ENCODE data around the gene VWA5A.

Gene VWA5A, protein sequence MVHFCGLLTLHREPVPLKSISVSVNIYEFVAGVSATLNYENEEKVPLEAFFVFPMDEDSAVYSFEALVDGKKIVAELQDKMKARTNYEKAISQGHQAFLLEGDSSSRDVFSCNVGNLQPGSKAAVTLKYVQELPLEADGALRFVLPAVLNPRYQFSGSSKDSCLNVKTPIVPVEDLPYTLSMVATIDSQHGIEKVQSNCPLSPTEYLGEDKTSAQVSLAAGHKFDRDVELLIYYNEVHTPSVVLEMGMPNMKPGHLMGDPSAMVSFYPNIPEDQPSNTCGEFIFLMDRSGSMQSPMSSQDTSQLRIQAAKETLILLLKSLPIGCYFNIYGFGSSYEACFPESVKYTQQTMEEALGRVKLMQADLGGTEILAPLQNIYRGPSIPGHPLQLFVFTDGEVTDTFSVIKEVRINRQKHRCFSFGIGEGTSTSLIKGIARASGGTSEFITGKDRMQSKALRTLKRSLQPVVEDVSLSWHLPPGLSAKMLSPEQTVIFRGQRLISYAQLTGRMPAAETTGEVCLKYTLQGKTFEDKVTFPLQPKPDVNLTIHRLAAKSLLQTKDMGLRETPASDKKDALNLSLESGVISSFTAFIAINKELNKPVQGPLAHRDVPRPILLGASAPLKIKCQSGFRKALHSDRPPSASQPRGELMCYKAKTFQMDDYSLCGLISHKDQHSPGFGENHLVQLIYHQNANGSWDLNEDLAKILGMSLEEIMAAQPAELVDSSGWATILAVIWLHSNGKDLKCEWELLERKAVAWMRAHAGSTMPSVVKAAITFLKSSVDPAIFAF

DNA sequence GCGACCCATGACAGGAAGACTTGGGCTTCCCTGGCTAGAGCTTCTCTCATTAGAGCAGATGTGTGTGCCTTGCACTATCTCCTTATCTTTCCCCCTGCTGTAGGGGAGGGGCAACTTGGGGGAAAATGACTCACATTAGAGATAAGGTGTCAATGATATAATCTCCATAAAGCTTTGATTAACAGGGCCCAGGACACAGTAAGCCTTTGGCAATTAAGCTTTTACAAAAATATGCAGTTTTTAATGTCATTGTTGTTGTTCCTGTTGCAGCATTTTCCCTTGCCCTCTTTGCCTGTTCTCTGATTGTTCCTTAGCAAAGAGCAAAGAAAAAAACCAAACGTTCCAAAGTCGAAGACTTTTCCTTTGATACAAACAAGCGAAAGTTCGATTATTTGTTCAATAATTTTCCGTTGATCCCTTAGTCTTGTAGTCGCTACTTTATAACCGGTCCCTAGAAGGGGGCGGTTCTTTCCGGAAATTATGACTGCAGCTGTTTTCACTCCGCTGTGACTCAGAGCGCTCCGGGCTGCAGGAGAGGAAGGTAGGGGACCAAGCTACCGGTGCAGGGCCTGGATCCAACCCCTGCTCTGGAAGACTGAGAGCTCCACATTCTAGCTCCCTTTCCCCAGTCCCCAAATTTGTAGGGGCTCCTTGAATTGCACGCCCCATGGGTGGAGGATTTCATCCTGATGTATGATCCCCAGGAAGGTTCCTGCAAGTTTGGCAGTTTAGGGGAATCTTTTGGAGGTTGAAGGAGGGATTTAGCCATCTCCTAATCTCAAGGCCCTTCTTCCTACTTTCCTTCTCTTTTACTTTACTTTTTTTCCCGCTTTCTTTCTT, at the start of gene VWA5A:
Gene VWA5A (plus strand): TSS at position 509 of the 840 bp plus-strand sequence. CDS start 2,062 bp downstream, outside the sequence.
- DNase-seq (ENCODE audit: low spot score) = peak; percentile 75

DNA sequence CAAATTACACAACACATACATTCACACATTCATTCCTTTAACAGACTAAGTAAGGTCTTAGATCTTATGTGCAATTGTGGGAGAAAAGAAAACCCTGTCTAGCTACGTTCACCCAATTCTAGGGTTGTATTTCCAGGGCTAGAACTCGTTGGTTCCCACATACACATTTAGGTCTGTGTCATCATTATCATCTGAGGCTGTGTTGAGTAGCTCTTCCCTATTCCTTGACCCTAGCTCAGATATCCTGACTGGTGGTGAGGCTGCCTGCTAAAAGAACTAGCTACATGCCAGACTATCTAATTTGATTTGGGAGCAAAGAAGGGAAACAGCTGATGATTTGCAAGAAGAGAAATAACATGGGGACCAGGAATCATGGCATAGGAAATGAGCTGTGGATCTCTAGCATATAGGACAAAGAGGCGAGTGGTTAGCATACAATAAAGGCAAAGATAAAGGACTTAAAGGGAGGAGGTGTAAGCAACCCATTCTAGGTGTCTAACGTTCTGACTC, 46.6 kb upstream of the VWA5A start:
- no peak for DNase-seq (ENCODE audit: low spot score)

GRCh38 chr11:124069429-124070401, 45.5 kb upstream of the VWA5A start:
- DNase-seq (ENCODE audit: low spot score) = peak; percentile 4

GRCh38 chr11:124070915-124071622, 44.2 kb upstream of the VWA5A start:
- peak; percentile 63 for DNase-seq (ENCODE audit: low spot score)

- DNase-seq (ENCODE audit: low spot score) = no peak
Measured at GRCh38 chr11:124071623-124071948, 43.7 kb upstream of the VWA5A start.

DNA sequence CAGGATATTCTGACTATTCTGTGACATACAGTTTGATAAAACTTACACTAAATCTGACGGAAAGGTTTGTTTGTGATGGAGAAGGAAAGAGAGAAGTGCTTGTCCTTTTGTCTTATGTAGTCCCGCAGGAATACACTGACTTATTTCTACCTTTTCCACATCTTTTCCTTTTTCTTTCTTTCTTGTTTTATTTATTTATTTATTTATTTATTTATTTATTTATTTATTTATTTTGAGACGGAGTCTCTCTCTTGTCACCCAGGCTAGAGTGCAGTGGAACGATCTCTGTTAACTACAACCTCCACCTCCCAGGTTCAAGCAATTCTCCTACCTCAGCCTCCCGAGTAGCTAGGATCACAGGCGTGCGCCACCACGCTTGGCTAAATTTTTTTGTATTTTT, 43.1 kb upstream of the VWA5A start:
- no peak for DNase-seq (ENCODE audit: low spot score)

DNA sequence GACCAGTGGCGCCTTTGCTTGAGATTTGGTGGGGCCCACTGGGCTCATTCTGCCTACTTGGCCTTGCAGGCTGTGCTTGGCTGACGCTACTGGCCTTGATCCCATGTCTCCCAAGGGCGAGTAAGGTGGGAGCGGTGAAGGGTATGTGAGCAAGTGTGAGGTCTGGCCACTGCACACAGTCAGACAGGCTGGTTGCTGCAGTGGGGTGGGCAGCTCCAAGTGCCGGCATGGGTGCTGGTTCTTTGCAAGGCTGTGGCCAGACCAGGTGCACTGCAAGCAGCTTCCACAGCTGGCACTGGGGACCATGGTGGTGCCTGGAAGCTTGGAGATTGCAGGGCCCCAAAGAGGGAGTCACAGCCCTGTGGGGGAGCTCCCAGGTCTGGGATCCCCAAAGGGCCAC, 40.7 kb upstream of the VWA5A start:
- DNase-seq (ENCODE audit: low spot score) = no peak

GRCh38 chr11:124075492-124075840, 39.8 kb upstream of the VWA5A start:
- no peak for DNase-seq (ENCODE audit: low spot score)

- no peak for DNase-seq (ENCODE audit: low spot score)
Measured at GRCh38 chr11:124075841-124076651, 39.2 kb upstream of the VWA5A start.

DNA sequence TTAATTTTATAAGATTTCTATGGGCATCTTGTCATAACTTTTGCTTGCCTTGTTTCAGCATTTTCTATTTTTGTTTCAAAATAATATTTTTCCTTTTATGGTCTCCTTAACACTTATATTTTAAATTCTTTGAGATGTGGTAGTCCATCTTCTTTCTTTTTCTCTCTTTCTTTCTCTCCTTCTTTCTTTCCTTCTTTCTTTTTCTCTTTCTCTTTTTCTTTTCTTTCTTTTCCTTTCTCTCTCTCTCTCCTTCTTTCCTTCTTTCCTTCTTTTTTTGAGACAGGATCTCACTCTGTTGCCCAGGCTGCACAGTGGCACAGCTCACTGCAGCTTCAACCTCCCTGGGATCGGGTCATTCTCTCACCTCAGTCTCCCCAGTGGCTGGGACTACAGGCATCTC, 38.0 kb upstream of the VWA5A start:
- DNase-seq (ENCODE audit: low spot score) = no peak

- DNase-seq (ENCODE audit: low spot score) = no peak
Measured at GRCh38 chr11:124078591-124078990, 36.7 kb upstream of the VWA5A start.

DNA sequence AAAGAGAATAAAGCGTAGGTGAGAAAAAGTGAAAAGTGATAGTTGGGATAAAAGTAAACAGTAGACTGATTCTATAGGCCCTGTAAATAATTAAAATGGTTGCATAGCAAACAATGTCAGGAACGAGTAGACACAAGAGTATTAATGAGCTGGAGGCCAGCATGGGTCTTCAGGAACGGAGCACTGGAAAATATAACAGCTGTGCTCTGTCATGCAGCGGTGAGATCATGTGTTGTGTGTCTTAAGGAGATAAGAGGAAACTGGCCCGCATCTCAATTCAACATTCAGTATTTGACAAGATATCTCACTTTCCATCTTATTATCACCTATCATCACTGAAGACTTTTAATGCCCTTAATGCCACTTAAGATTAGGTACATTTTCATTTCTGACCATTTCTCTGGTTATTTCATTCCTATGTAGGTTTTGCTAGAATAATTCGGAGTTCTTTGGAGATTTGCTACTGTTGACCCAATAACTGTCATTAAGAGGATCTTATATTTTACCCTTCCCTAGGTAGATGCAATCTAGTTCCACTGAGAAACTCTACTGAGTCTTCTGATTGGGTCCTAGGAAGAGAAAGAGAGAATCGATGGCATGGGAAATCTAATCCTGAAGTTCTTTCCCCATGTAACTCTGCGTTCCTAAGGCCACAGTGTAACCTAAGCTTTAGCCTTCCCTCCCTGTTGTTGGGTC, 35.5 kb upstream of the VWA5A start:
- no peak for DNase-seq (ENCODE audit: low spot score)

DNA sequence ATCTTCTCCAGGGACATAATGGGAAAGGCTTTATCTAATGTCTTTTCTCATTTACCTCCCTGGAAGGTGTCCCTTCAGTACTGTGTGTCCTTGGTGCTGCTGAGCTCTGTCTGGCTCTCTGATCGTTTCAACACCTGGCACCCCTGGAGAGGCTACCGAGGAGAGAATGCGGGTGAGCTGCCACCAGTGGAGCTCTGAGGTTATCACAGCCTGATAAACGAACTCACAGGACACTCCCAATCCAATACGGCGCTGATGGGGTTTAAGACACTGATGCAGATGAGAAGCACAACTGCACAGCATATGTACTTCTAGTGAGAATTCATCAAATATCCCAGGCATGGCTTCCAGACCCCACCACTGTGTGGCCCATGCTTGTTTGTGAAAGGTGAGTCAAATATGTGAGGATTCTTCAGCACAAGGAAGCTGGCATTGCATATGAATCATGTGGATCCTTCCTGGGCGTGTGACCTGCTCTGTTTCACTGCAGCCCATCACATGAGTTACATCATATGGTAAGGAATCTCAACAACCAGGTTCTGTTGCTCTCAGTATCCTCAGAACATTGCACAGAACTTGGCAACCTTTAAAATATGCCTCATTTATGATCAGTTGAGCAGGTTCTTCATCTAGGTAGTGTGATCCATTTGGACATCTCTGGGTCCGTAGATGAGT, 34.8 kb upstream of the VWA5A start:
- no peak for DNase-seq (ENCODE audit: low spot score)

- no peak for DNase-seq (ENCODE audit: low spot score)
Measured at GRCh38 chr11:124081483-124081882, 33.8 kb upstream of the VWA5A start.

DNA sequence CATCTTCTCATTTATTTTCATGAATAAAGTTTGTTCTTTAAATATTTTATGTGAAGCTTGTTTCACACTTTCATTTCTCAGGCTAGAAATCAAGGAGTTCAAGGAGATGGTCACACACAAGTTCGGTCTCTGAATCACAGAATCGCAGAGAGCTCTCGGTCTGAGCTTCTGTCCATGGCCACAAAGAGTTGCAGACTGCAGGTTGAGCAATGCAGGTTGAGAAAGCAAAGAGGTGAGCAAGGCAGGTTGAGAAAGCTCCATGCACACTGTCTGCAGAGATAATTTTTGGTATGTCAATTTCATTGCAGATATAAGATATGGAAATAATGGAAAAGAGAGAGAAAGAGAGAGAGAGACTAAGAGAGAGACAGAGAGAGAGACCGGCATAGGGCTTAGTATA, 32.9 kb upstream of the VWA5A start:
- DNase-seq (ENCODE audit: low spot score) = no peak

- DNase-seq (ENCODE audit: low spot score) = no peak
Measured at GRCh38 chr11:124085583-124085982, 29.7 kb upstream of the VWA5A start.

GRCh38 chr11:124085997-124086846, 29.0 kb upstream of the VWA5A start:
- no peak for DNase-seq (ENCODE audit: low spot score)

DNA sequence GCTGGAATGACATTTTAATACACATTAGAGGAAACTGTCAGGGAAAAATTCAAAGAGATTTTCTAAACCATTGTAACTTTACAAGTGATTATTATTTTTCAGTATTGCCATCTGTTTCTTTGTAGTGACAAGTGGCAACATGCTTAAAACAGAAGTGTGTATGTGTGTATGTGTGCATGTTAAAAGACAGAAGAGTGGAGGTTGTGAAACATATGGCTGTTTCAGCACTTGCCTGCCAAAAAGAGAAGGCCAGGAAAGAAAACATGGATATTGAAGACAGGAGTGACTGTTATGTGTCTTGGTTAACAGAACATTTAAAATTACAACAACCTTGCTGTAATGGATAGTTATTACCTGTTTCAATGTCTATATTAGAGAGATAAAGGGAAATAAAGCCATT, 24.3 kb upstream of the VWA5A start:
- no peak for DNase-seq (ENCODE audit: low spot score)
